ENCODE results near the gene GCN1. TPM values are rescaled to one million over a fixed set of nuclear protein-coding genes. Genes with fewer than 3 reads are reported as not detected.
"Not testable (repeated sequence)": the region's sequence is repeated elsewhere in the genome, so short reads cannot be mapped to it uniquely, and the experiment has no call there.

Gene GCN1
- 10 to 100 TPM; 49.4 to 63.4 (median 55.9) TPM for polyA plus RNA-seq (ENCODE audit: insufficient read length in 3 of 3)
- long read RNA-seq, donor 1, partial matches to known transcripts: 0 of 2 reads
- long read RNA-seq, donor 1, other reads (novel, unspliced or antisense): 0 of 2 reads
- long read RNA-seq, donor 2: 0 reads
- long read RNA-seq, donor 3, partial matches to known transcripts: 5 of 6 reads
- long read RNA-seq, donor 3, other reads (novel, unspliced or antisense): 0 of 6 reads
- long read RNA-seq, donor 4, partial matches to known transcripts: 5 of 5 reads
- long read RNA-seq, donor 4, other reads (novel, unspliced or antisense): 0 of 5 reads
- long read RNA-seq, donor 5: 0 reads
- long read RNA-seq, donor 6, partial matches to known transcripts: 0 of 1 reads
- long read RNA-seq, donor 6, other reads (novel, unspliced or antisense): 0 of 1 reads
- long read RNA-seq, donor 7, partial matches to known transcripts: 8 of 8 reads
- long read RNA-seq, donor 7, other reads (novel, unspliced or antisense): 0 of 8 reads
- long read RNA-seq, donor 8, partial matches to known transcripts: 0 of 1 reads
- long read RNA-seq, donor 8, other reads (novel, unspliced or antisense): 0 of 1 reads
- long read RNA-seq, donor 9, partial matches to known transcripts: 5 of 6 reads
- long read RNA-seq, donor 9, other reads (novel, unspliced or antisense): 0 of 6 reads
- long read RNA-seq, donor 10: 0 reads
- long read RNA-seq, donor 11: 0 reads
- long read RNA-seq, donor 12, partial matches to known transcripts: 0 of 1 reads
- long read RNA-seq, donor 12, other reads (novel, unspliced or antisense): 0 of 1 reads
- long read RNA-seq, donor 13: 0 reads
- long read RNA-seq, donor 14: 0 reads
- long read RNA-seq, donor 15, partial matches to known transcripts: 0 of 1 reads
- long read RNA-seq, donor 15, other reads (novel, unspliced or antisense): 0 of 1 reads
- long read RNA-seq, donor 16, partial matches to known transcripts: 55 of 56 reads
- long read RNA-seq, donor 16, other reads (novel, unspliced or antisense): 0 of 56 reads

GRCh38 chr12:120194534-120195395, at the start of gene GCN1:
GCN1 (minus strand) TSS chr12:120194715; CDS start chr12:120194697, 18 bp downstream.
- peak; percentile 39 to 80 (median 69) for DNase-seq (ENCODE audit: extremely low read depth in 1 of 11, low read depth in 9 of 11, low spot score in 4 of 11)

DNA sequence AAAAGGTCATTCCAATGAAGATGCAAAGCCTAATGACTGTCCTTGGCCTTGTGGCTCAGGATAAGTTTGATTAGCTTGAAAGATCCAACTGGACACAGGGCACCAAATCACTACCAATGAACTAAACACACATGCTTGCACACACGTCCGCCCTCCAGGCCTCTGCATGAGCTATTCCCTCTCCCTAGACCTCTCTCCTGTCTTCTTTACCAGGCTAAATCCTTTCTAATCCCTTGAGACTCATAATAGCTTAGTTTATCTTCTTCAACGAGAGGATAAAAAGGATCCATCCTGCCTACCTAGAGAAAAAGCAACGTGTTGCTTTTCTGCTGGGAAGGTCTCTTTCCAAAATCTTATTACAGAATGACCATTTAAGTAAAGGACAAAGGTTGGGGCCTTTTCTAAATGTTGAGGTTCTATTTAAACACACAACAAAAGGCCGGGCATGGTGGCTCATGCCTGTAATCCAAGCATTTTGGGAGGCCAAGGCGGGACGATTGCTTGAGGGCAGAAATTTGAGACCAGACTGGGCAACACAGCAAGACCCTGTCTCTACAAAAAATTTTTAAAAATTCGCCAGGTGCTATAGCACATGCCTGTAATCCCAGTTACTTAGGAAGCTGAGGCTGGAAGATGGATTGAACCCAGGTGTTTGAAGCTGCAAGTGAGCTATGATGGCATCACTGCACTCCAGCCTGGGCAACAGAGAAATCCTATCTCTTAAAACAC, 48.6 kb upstream of the GCN1 start:
- DNase-seq (ENCODE audit: extremely low read depth in 1 of 11, low read depth in 9 of 11, low spot score in 4 of 11): no peak

GRCh38 chr12:120242275-120242799, 47.8 kb upstream of the GCN1 start:
- DNase-seq (ENCODE audit: extremely low read depth in 1 of 11, low read depth in 9 of 11, low spot score in 4 of 11): no peak

DNA sequence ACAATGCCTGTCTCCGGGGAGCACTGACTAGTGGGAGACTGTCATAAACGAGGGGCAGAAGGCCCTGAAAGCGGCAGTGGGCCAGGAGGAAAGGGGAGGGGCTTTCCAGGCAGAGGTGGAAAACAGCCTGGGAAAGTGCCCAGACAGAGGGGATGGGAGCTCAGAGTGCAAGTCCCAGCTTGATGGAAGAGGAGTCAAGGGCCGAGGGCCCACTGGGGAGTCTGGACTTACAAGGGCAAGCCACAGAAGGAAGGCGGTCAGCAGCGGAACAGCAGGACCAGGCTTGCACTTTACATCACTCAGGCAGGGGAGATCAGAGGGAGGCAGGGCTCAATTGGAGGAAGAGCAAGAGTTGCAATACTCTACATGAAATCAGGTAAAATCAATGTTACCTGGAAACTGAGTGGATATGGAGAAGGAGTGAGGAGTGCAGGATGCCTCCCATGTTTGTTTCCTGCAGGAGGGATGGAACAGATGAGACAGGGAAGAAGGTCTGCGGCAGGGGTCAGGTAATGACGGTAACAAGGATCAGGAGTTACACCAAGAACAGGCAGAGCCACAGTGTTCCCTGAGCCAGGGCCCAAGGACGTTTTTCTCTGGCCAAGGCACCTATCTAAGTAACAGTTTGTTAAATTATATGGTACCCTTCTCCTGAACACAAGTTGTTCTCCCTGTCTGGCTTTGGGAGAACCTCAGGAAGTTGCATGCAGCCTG, 47.2 kb upstream of the GCN1 start:
- no peak for DNase-seq (ENCODE audit: extremely low read depth in 1 of 11, low read depth in 9 of 11, low spot score in 4 of 11)

DNA sequence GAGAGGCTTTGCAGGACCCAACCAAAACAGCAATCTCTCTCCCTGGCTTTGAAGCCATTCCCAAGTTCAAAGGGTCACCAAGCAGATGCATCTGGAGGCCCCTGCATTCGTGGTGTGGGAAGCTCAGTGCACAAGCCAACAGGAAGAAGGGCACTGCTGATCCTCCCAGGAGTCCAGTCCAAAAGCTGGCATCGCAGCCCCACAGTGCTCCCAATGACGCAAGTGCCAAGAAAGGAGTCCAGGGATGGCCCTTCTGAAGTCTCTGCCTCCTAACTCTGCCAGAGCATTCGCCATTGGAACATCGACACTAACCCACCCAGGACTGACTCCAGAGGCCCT, 45.9 kb upstream of the GCN1 start:
- no peak for DNase-seq (ENCODE audit: extremely low read depth in 1 of 11, low read depth in 9 of 11, low spot score in 4 of 11)

DNA sequence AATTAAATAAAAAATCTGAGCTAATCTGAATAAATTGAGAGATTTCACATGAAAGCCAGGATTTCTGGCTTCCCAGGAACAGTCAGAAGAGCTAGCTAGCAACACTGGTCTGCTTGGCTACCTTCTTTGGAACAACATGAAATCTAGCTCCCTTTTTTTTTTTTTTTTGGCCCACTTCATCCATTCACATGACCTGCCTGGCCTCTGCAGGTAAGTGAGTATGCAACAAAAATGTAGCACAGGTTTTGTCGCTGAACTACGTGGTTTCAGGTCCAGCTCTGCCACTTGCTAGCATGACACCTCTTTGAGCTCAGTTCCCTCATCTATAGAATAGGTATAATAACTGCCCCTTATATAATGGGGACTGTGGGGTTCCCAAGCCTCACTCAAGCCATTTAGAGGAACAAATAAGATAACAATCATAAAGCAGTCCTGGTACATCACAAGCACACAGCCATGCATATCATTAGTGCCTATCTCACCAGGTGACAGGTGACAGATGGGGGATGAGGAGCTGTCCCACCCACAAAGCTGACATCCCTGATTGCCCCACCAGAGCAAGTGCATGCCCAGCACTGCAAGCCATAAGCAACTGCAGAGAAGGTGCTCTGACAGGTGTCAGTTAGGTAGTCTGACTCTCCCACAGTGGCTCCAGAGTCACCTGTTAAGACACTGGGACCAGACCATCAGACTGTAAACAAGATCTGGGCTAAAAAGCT, 45.4 kb upstream of the GCN1 start:
- DNase-seq (ENCODE audit: extremely low read depth in 1 of 11, low read depth in 9 of 11, low spot score in 4 of 11): no peak

- DNase-seq (ENCODE audit: extremely low read depth in 1 of 11, low read depth in 9 of 11, low spot score in 4 of 11): no peak
Measured at GRCh38 chr12:120238839-120239445, 44.4 kb upstream of the GCN1 start.

GRCh38 chr12:120238217-120238616, 43.7 kb upstream of the GCN1 start:
- DNase-seq (ENCODE audit: extremely low read depth in 1 of 11, low read depth in 9 of 11, low spot score in 4 of 11): no peak

GRCh38 chr12:120237360-120238171, 43.1 kb upstream of the GCN1 start:
- DNase-seq (ENCODE audit: extremely low read depth in 1 of 11, low read depth in 9 of 11, low spot score in 4 of 11): no peak

DNA sequence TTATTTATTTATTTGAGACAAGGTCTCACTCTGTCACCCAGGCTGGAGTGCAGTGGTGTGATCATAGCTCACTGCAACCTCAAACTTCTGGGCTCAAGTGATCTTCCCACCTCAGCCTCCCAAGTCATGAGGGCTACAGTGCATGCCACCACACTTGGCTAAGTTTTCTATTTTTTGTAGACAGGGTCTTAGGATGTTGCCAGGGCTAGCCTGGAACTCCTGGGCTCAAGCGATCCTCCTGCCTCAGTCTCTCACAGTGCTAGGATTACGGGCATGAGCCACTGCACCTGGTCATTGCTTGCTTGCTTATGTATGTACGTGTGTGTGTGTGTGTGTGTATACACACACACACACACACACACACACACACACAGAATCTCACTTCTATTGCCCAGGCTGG, 42.3 kb upstream of the GCN1 start:
- not testable (repeated sequence) for DNase-seq (ENCODE audit: extremely low read depth in 1 of 11, low read depth in 9 of 11, low spot score in 4 of 11)

DNA sequence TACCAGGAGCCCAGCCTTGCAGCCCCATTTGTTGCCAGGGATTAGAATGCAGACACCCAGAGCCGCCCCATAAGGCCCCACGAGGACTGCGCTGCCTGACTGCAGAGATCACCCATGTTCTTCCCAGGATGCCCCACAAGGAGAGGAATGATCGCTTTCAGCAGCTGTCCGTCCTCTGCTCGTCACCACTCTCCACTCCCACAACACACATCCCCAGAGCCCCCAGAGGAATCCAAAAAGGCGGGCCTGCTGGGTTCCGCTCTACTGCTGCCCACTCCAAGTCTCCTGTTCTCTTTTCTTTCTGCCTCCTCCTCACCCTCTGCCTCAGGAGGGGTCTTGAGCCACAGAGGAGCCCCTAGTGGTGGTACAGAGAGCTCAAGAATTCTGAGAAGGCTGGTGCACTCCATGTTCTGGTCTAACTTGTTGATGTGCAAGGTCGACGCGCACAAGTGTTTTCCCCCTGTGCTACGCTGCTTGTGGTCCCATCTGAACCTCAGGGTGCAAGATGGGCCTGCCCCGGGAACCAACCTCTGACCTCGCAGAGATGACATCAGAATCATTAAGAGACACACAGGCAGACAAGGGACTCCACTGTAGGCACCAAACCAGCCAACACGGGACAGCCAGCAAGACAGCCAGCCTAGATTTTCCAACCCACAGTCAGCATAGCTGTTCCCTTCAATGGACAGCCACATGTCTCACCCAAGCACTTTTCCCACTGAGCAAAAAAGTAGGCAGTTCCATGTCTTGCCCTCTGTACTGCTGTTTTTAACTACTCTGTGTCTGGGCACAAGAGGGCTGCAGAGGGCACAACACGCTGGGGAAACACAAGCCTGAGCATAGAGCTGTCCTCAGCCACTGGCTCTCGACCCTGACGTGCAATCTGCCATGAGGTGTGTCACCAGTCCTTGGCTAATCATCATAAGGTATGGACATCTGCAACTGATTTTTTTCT, 41.1 kb upstream of the GCN1 start:
- DNase-seq (ENCODE audit: extremely low read depth in 1 of 11, low read depth in 9 of 11, low spot score in 4 of 11): peak in 1 of 11 donors; percentile 65

GRCh38 chr12:120234643-120235368, 40.3 kb upstream of the GCN1 start:
- peak in 10 of 11 donors; percentile 59 to 85 (median 76) for DNase-seq (ENCODE audit: extremely low read depth in 1 of 11, low read depth in 9 of 11, low spot score in 4 of 11)

DNA sequence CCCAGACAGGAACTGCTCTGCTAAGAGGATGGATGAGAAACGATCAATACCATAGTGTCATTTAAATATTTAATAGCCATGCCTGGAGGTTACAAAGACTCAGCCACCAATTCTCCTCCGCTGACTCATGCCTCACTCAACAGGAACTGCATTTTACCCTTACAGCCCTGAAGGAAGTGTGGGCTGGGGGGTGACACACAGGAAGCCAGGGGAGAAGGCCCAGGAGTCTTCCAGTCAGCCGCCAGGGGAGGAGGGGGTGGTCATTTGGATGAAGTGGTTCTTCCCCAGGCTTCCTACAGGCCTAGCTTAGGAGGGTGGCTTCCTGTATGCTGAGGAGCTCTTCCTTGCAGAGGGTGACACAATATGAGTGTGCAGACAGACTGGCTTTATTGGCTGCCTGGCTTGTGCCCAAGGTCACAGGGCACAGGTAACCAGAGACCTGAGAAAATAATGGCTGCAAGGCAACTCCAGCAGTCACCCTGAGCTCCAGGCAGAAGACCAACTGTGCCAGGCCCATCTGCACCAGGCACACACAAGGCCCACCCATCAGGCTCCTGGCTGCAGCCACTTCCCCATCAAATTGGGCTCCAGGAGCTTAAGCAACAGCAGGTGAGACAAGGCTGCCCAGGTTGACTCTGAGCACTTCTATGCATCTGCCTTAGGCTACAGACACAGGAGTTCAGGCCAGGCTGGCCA, 36.9 kb upstream of the GCN1 start:
- DNase-seq (ENCODE audit: extremely low read depth in 1 of 11, low read depth in 9 of 11, low spot score in 4 of 11): no peak
